PC-3 (cell line): Measurements from ENCODE around the gene SPATA20. TPM values are rescaled to one million over a fixed set of nuclear protein-coding genes. Genes with fewer than 3 reads are reported as not detected.

ENCODE experiments used
- ATAC-seq: fragments of 200-7000 bp; cut with Tn5 transposase; 2 replicates; pipeline ENCODE4 v1.9.1; 2020; ENCODE audit warnings: mild to moderate bottlenecking, moderate library complexity
- BruUV-seq: library from RNA; stranded (reverse); fragments of 400-500 nt; replicated peaks from 2 replicates; lab custom pipeline; 2021; lab: Mats Ljungman, UMichigan
- CTCF ChIA-PET: fragments of 300-600 bp; sonication (Branson Sonifier 250); formaldehyde crosslinking; loops from one replicate; lab custom pipeline; 2022; ENCODE audit warnings: antibody characterized with exemption; lab: Charles Lee
- POLR2A ChIA-PET: fragments of 300-600 bp; sonication (Branson Sonifier 250); formaldehyde crosslinking; loops from one replicate; lab custom pipeline; 2022; ENCODE audit warnings: antibody characterized with exemption; ENCODE audit not compliant: unreplicated experiment; lab: Charles Lee
- DNase-seq: peaks from one replicate; pipeline ENCODE4 v3.0.0-alpha.2; 2015
- H2AFZ ChIP-seq: fragments of 300-600 bp; sonication (generic); 2 replicates; pipeline ENCODE4 v1.6.0; 2016; ENCODE audit warnings: antibody characterized with exemption, low read length
- H3F3A ChIP-seq: fragments of 300-600 bp; sonication (generic); one replicate; pipeline ENCODE4 v1.6.0; 2017; ENCODE audit warnings: antibody characterized with exemption, low read length, control low read depth, mild to moderate bottlenecking; ENCODE audit not compliant: unreplicated experiment
- H3K27ac ChIP-seq: fragments of 300-600 bp; sonication (generic); 2 replicates; pipeline ENCODE4 v1.5.1; 2016; ENCODE audit warnings: mild to moderate bottlenecking, low read length
- H3K27me3 ChIP-seq: fragments of 300-600 bp; sonication (generic); 2 replicates; pipeline ENCODE4 v1.6.1; 2016; ENCODE audit warnings: low read length, mixed read lengths
- H3K36me3 ChIP-seq: fragments of 300-600 bp; sonication (generic); 2 replicates; pipeline ENCODE4 v1.6.1; 2016; ENCODE audit warnings: low read depth, mixed run types, low read length, mixed read lengths
- H3K4me1 ChIP-seq: fragments of 300-600 bp; sonication (generic); 2 replicates; pipeline ENCODE4 v1.5.1; 2016; ENCODE audit warnings: low read length; ENCODE audit not compliant: insufficient read depth
- H3K4me2 ChIP-seq: fragments of 300-600 bp; sonication (generic); 2 replicates; pipeline ENCODE4 v1.6.0; 2016; ENCODE audit warnings: low read length
- H3K4me3 ChIP-seq: fragments of 300-600 bp; sonication (generic); 2 replicates; pipeline ENCODE4 v1.5.1; 2016; ENCODE audit warnings: mild to moderate bottlenecking, low read length, mixed read lengths
- H3K79me2 ChIP-seq: fragments of 300-600 bp; sonication (generic); 2 replicates; pipeline ENCODE4 v1.6.1; 2017; ENCODE audit warnings: low read length, mixed read lengths
- H3K9ac ChIP-seq: fragments of 300-600 bp; sonication (generic); 2 replicates; pipeline ENCODE4 v1.6.0; 2016; ENCODE audit warnings: mild to moderate bottlenecking, low read length
- H3K9me2 ChIP-seq: fragments of 300-600 bp; sonication (generic); replicated peaks from 2 replicates; pipeline ENCODE4 v1.6.1; 2016; ENCODE audit warnings: mixed run types, low read length, mixed read lengths
- H3K9me3 ChIP-seq: fragments of 300-600 bp; sonication (generic); 2 replicates; pipeline ENCODE4 v1.6.1; 2016; ENCODE audit warnings: low read length, mixed read lengths
- H4K20me1 ChIP-seq: fragments of 300-600 bp; sonication (generic); 2 replicates; pipeline ENCODE4 v1.6.1; 2016; ENCODE audit warnings: low read length, mixed read lengths
- CTCF ChIP-seq: fragments of 300-600 bp; sonication (generic); conservative IDR thresholded peaks from 2 replicates; pipeline ENCODE4 v1.5.1; 2017; ENCODE audit warnings: antibody characterized with exemption, low read depth, mild to moderate bottlenecking, low read length
- EZH2 ChIP-seq: fragments of 300-600 bp; sonication (generic); IDR thresholded peaks from one replicate; pipeline ENCODE4 v1.6.1; 2017; ENCODE audit warnings: antibody characterized with exemption, mild to moderate bottlenecking, low read length; ENCODE audit not compliant: unreplicated experiment
- EZH2phosphoT487 ChIP-seq: fragments of 300-600 bp; sonication (generic); IDR thresholded peaks from 2 replicates; pipeline ENCODE4 v1.6.1; 2018; ENCODE audit warnings: mild to moderate bottlenecking, antibody characterized with exemption, low read length, borderline replicate concordance
- intact Hi-C: fragments of 100-400 bp; cut with micrococcal nuclease; formaldehyde crosslinking; loops from 2 replicates; pipeline ENCODE4 v1.9.0; 2023
- total RNA-seq: library from RNA; depleted of rRNA; stranded (reverse); fragments of >200 nt; gene quantifications from 2 replicates; pipeline ENCODE4 v1.2.3, GENCODE V29; 2014

The SPATA20 gene
- total RNA-seq, 1 experiment from 2014 or later, result 115 TPM

DNA sequence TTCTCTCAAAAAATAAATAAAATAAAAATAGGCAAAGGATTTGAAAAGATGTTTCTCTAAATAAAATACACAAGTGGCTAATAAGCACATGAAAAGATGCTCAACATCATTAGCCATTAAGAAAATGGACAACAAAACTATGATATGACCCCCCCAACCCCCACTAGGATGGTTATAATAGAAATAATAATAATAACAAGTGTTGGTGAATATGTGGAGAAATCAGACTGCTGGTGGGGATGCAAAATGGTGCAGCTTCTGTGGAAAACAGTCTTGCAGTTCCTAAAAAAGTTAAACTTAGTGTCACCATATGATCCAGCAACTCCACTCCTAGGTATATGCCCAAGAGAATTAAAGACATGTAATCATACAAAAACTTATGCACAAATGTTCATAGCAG lies 47.7 kb upstream of the SPATA20 start:
- BruUV-seq, result no TSS peak
- DNase-seq (no peak), ATAC-seq (no peak)
- no peak overlapping the region for H3K27ac ChIP-seq
- TF ChIP-seq EZH2 (no peak), CTCF (no peak), EZH2phosphoT487 (no peak)
- H3F3A ChIP-seq, result no peaks in the 10 kb centered on the region
- CTCF ChIA-PET, result no interaction called here
- H3K9ac ChIP-seq, result no peak overlapping the region
- intact Hi-C loops, result no loop called here
- no peak overlapping the region for H2AFZ ChIP-seq
- POLR2A ChIA-PET, result no interaction called here
- no peaks in the 10 kb centered on the region for H3K79me2 ChIP-seq
- no peaks in the 10 kb centered on the region for H3K36me3 ChIP-seq
- no peak overlapping the region for H3K4me2 ChIP-seq
- H3K4me1 ChIP-seq, result peaks cover 8% of the 10 kb centered on the region
- H4K20me1 ChIP-seq, result no peaks in the 10 kb centered on the region
- H3K9me3 ChIP-seq, result no peaks in the 10 kb centered on the region
- H3K9me2 ChIP-seq, result no peaks in the 10 kb centered on the region
- no peaks in the 10 kb centered on the region for H3K27me3 ChIP-seq
- no peak overlapping the region for H3K4me3 ChIP-seq

GRCh38 chr17:50499721-50500120 lies 47.3 kb upstream of the SPATA20 start:
- no peak for ATAC-seq
- H3K4me1 ChIP-seq, result peaks cover 8% of the 10 kb centered on the region
- no peak for DNase-seq
- intact Hi-C loops, result no loop called here
- no peak overlapping the region for H3K4me3 ChIP-seq
- no peak overlapping the region for H3K27ac ChIP-seq
- H3K9ac ChIP-seq, result no peak overlapping the region
- TF ChIP-seq EZH2phosphoT487 (no peak), CTCF (no peak), EZH2 (no peak)
- H3K4me2 ChIP-seq, result no peak overlapping the region
- no peaks in the 10 kb centered on the region for H4K20me1 ChIP-seq
- H3K9me3 ChIP-seq, result no peaks in the 10 kb centered on the region
- CTCF ChIA-PET, result no interaction called here
- BruUV-seq, result no TSS peak
- H3F3A ChIP-seq, result no peaks in the 10 kb centered on the region
- H3K9me2 ChIP-seq, result no peaks in the 10 kb centered on the region
- no peaks in the 10 kb centered on the region for H3K36me3 ChIP-seq
- POLR2A ChIA-PET, result no interaction called here
- no peaks in the 10 kb centered on the region for H3K79me2 ChIP-seq
- no peak overlapping the region for H2AFZ ChIP-seq
- no peaks in the 10 kb centered on the region for H3K27me3 ChIP-seq

GRCh38 chr17:50501054-50501453 lies 45.9 kb upstream of the SPATA20 start:
- ChIA-PET CTCF (interaction anchor here (0.6 to 1.7 kb wide), 5 partner anchors 13 to 139 kb away, joined by 3 to 12 read pairs (median 6); partner anchors contain the start of gene EPN3), POLR2A (interaction anchor here (0.6 to 0.7 kb wide), 2 partner anchors 32 to 129 kb away, joined by 3 to 14 read pairs; partner anchors contain the start of gene EPN3)
- no TSS peak for BruUV-seq
- Histone ChIP-seq H3K4me2 (no peak overlapping the region), H2AFZ (no peak overlapping the region), H3K79me2 (no peaks in the 10 kb centered on the region), H3K4me3 (no peak overlapping the region), H3K36me3 (no peaks in the 10 kb centered on the region), H3K27me3 (no peaks in the 10 kb centered on the region), H3K4me1 (peaks cover 8% of the 10 kb centered on the region), H3K9ac (no peak overlapping the region), H4K20me1 (no peaks in the 10 kb centered on the region), H3K9me3 (no peaks in the 10 kb centered on the region), H3F3A (no peaks in the 10 kb centered on the region), H3K27ac (no peak overlapping the region), H3K9me2 (no peaks in the 10 kb centered on the region)
- TF ChIP-seq EZH2phosphoT487, result no peak
- no peak for TF ChIP-seq EZH2
- peak; percentile 60 for TF ChIP-seq CTCF
- intact Hi-C loops, result loop anchor here (1.0 kb wide), 1 partner anchor 19 kb away; no protein-coding TSS in a partner anchor
- no peak for ATAC-seq
- peak; percentile 76 for DNase-seq
